ENCODE measurements around the gene NFX1.

GRCh38 chr9:33267151-33267767 lies 23.1 kb upstream of the NFX1 start:
- TF ChIP-seq GATA2 (IDR thresholded peaks at IDR 0.05; ENCODE audit: low read depth, low read length) = no peak
- no peak for TF ChIP-seq GATA3 (IDR thresholded peaks at IDR 0.05; ENCODE audit: low read depth, low read length)

All from SH-SY5Y (cell line).